Measurements from ENCODE around the gene ULK2.

Gene ULK2

GRCh38 chr17:19738757-19739156, 129.0 kb downstream of the ULK2 start:
- DNase-seq (ENCODE audit: low spot score), result no peak

GRCh38 chr17:19738073-19738449, 129.7 kb downstream of the ULK2 start:
- TF ChIP-seq CTCF (IDR thresholded peaks at IDR 0.05; ENCODE audit: borderline replicate concordance, control extremely low read depth, extremely low read depth, insufficient read depth, missing control alignments), result no peak

More at GRCh38 chr17:19738757-19739156, 129.0 kb downstream of the ULK2 start:
- in situ Hi-C loops (cut with MboI; ENCODE audit: low sequenced_read_pairs, unreplicated experiment), result no loop called here
- no peak for TF ChIP-seq CTCF (IDR thresholded peaks at IDR 0.05; ENCODE audit: borderline replicate concordance, control extremely low read depth, extremely low read depth, insufficient read depth, missing control alignments)

GRCh38 chr17:19737305-19738072, 130.2 kb downstream of the ULK2 start:
- in situ Hi-C loops (cut with MboI; ENCODE audit: low sequenced_read_pairs, unreplicated experiment), result no loop called here
- TF ChIP-seq CTCF (IDR thresholded peaks at IDR 0.05; ENCODE audit: borderline replicate concordance, control extremely low read depth, extremely low read depth, insufficient read depth, missing control alignments), result no peak
- no peak for DNase-seq (ENCODE audit: low spot score)

More at GRCh38 chr17:19738073-19738449, 129.7 kb downstream of the ULK2 start:
- in situ Hi-C loops (cut with MboI; ENCODE audit: low sequenced_read_pairs, unreplicated experiment), result no loop called here
- no peak for DNase-seq (ENCODE audit: low spot score)

GRCh38 chr17:19736071-19736470, 131.7 kb downstream of the ULK2 start:
- TF ChIP-seq CTCF (IDR thresholded peaks at IDR 0.05; ENCODE audit: borderline replicate concordance, control extremely low read depth, extremely low read depth, insufficient read depth, missing control alignments), result no peak
- no peak for DNase-seq (ENCODE audit: low spot score)
- in situ Hi-C loops (cut with MboI; ENCODE audit: low sequenced_read_pairs, unreplicated experiment), result no loop called here

GRCh38 chr17:19733953-19734526, 133.7 kb downstream of the ULK2 start:
- no peak for TF ChIP-seq CTCF (IDR thresholded peaks at IDR 0.05; ENCODE audit: borderline replicate concordance, control extremely low read depth, extremely low read depth, insufficient read depth, missing control alignments)

GRCh38 chr17:19731626-19732025, 136.1 kb downstream of the ULK2 start:
- no peak for DNase-seq (ENCODE audit: low spot score)
- in situ Hi-C loops (cut with MboI; ENCODE audit: low sequenced_read_pairs, unreplicated experiment), result no loop called here
- no peak for TF ChIP-seq CTCF (IDR thresholded peaks at IDR 0.05; ENCODE audit: borderline replicate concordance, control extremely low read depth, extremely low read depth, insufficient read depth, missing control alignments)

More at GRCh38 chr17:19733953-19734526, 133.7 kb downstream of the ULK2 start:
- in situ Hi-C loops (cut with MboI; ENCODE audit: low sequenced_read_pairs, unreplicated experiment), result no loop called here
- no peak for DNase-seq (ENCODE audit: low spot score)

Measured in GM13976 (cell line).